Retinal pigment epithelial cell (primary cell): Measurements from ENCODE around the gene KRT84.

Experiments
- DNase-seq: peaks from one replicate; pipeline ENCODE4 v3.0.0-alpha.2; 2010; ENCODE audit warnings: low read depth
- H3K4me3 ChIP-seq: 2 replicates; pipeline ENCODE4 v1.5.1; 2011; ENCODE audit warnings: mild to moderate bottlenecking, low read length, control low read depth, moderate library complexity
- CTCF ChIP-seq: conservative IDR thresholded peaks from 2 replicates; pipeline ENCODE4 v1.5.1; 2011; ENCODE audit warnings: low read depth, low read length, control low read depth, inconsistent platforms

KRT84 gene

GRCh38 chr12:52354200-52354599 lies 31.3 kb downstream of the KRT84 start:
- no peak for DNase-seq
- no peak for TF ChIP-seq CTCF
- H3K4me3 ChIP-seq: no peak overlapping the region

GRCh38 chr12:52353766-52354165 lies 31.7 kb downstream of the KRT84 start:
- no peak for TF ChIP-seq CTCF
- no peak overlapping the region for H3K4me3 ChIP-seq

GRCh38 chr12:52352951-52353350 lies 32.5 kb downstream of the KRT84 start:
- no peak overlapping the region for H3K4me3 ChIP-seq
- TF ChIP-seq CTCF: no peak
- no peak for DNase-seq

More at GRCh38 chr12:52353766-52354165, 31.7 kb downstream of the KRT84 start:
- no peak for DNase-seq

GRCh38 chr12:52351196-52352059 lies 34.0 kb downstream of the KRT84 start:
- no peak for DNase-seq
- H3K4me3 ChIP-seq: no peak overlapping the region
- no peak for TF ChIP-seq CTCF

GRCh38 chr12:52350786-52351185 lies 34.7 kb downstream of the KRT84 start:
- no peak overlapping the region for H3K4me3 ChIP-seq
- no peak for DNase-seq
- TF ChIP-seq CTCF: no peak

GRCh38 chr12:52350021-52350620 lies 35.3 kb downstream of the KRT84 start:
- no peak for DNase-seq
- TF ChIP-seq CTCF: no peak

GRCh38 chr12:52349196-52349595 lies 36.3 kb downstream of the KRT84 start:
- TF ChIP-seq CTCF: no peak
- DNase-seq: no peak
- H3K4me3 ChIP-seq: no peak overlapping the region

More at GRCh38 chr12:52350021-52350620, 35.3 kb downstream of the KRT84 start:
- H3K4me3 ChIP-seq: no peak overlapping the region
